GM21515 (cell line): Measurements from ENCODE around the gene ADPRHL1.
"Not testable (repeated sequence)": the region's sequence is repeated elsewhere in the genome, so short reads cannot be mapped to it uniquely, and the experiment has no call there.

Experiments used
- ATAC-seq: cut with Tn5 transposase; IDR thresholded peaks from one replicate; pipeline ENCODE4 v1.9.1; 2021; ENCODE audit not compliant: unreplicated experiment

The ADPRHL1 gene

GRCh38 chr13:113479179-113479578 is 25.9 kb upstream of the ADPRHL1 start:
- no peak for ATAC-seq

DNA sequence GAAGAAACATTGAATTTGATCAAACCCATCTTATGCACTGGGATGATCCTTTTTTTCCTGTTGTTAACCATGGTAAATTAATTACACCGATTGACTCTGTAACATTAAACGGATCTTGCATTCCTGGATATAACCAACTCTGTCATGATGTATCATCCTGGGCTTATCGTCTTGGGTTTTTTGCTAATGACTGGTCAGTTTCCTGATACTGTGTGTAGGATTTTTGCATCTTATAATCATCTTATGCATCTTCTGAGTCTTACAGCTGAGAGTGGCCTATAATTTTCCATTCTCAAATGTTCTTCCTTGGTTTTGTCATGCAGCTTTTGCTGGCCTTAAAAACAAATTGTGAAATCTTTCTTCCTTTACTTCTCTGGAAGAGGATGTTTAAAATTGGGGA is 24.4 kb upstream of the ADPRHL1 start:
- no peak for ATAC-seq

GRCh38 chr13:113476811-113477210 is 23.5 kb upstream of the ADPRHL1 start:
- ATAC-seq = no peak

DNA sequence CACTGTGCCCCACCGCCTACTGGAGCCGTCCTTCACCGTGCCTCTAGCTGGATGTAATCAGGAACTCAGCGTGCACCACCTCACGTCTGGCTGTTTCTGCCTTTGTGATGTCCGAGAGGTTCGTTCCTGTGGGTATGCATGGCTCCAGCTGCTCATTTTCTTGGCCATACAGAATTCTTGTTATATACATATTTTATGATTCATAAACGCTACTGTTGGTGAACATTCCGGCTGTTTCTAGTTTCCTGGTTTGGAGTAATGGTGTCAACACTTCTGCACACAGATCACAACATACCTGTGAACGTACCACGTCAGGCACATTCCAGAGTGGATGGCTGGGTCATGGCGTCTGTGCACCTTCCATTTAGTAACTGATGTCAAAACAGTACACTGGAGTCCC is 22.6 kb upstream of the ADPRHL1 start:
- no peak for ATAC-seq

DNA sequence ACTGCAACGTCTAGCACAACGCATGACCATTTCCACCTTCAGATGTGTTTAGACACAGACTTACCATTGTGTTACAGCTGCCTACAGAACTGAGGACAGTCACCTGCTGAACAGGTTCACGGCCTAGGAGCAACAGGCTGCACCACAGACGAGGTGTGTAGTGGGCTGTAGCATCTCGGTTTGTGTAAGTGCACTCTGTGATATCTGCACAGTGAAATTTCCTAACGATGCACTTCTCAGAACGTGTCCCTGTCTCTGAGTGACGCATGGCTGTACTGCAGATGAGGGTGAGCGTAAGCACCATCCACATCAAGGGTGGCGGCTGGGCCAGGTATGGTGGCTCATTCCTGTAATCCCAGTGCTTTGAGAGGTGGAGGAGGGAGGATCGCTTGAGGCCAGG is 22.0 kb upstream of the ADPRHL1 start:
- no peak for ATAC-seq

GRCh38 chr13:113474179-113474578 is 20.9 kb upstream of the ADPRHL1 start:
- ATAC-seq = no peak

DNA sequence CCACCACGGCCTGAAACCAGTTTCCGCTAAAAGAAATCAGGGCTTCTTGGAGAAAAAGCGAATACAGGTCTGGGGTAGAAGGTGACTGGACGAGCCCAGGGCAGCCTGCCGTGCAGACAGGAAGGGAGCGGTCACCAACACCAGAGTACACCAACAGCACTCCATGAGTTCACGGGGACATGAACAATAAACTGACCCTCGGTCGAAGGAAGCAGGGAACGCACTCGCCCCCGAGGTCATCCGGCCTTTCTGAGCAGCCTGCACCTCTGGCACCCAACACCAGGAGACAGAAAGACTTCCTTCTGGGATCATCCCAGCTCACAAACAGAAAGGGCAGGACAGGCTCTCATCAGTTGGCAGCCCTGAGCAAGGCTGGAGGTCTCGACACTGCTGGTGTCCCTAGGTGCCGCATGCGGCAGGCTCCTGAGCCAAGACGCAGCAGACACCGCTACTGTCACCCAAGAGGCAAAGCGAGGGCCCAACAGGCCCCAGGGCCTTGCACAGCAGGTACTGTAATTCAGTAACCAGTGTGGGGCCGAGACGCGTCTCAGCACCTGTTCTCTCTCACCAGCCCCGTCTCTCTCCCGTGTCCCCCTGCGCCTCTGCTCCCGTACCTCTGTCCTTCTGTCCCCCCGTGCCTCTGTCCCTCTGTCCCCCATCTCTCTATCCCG is 19.2 kb upstream of the ADPRHL1 start:
- no peak for ATAC-seq

DNA sequence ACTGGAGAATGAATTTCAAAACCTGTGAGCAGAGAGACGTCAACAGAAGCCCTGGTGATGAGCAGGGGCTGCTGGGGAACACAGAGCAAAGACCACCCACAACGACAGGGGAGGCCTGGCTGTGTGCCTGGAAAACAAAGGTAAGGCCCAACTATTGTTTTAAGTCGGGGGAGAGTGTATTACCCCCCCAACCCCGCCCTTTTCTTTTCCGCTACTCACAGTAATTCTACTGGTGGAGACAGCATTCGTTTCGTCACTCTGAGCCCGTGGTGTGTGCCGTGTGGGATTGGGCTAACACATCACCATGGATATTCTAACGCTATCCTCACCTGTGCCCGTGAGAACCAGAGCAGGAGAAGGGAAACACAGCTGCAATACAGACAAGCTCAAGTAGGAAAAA is 18.6 kb upstream of the ADPRHL1 start:
- no peak for ATAC-seq

DNA sequence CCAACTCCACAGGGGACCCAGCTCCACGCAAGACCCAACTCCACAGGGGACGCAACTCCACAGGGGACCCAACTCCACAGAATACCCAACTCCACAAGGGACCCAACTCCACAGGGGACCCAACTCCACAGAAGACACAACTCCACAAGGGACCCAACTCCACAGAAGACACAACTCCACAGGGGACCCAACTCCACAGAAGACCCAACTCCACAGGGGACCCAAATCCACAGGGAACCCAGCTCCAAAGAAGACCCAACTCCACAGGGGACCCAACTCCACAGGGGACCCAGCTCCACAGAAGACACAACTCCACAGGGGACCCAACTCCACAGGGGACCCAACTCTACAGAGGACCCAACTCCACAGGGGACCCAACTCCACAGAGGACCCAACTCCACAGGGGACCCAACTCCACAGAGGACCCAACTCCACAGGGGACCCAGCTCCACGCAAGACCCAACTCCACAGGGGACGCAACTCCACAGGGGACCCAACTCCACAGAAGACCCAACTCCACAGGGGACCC is 17.4 kb upstream of the ADPRHL1 start:
- not testable (repeated sequence) for ATAC-seq

- no peak for ATAC-seq
Observed at GRCh38 chr13:113470073-113470472, 16.8 kb upstream of the ADPRHL1 start.

DNA sequence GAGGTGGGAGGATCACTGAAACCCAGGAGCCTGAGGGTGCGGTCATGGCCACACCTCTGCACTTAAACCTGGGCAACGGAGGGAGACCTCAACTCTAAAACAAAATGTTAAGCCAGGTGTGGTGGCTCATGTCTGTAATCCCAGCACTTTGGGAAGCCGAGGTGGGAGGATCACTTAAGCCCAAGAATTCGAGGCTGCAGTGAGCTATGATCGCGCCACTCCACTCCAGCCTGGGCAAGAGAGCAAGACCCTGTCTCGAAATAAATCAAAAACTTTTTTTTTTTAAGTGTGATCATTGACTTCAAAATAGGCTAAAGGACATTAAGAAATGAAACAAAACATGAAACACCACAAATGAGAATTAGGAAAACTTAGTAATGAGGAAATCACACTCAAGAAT is 16.3 kb upstream of the ADPRHL1 start:
- ATAC-seq = no peak

DNA sequence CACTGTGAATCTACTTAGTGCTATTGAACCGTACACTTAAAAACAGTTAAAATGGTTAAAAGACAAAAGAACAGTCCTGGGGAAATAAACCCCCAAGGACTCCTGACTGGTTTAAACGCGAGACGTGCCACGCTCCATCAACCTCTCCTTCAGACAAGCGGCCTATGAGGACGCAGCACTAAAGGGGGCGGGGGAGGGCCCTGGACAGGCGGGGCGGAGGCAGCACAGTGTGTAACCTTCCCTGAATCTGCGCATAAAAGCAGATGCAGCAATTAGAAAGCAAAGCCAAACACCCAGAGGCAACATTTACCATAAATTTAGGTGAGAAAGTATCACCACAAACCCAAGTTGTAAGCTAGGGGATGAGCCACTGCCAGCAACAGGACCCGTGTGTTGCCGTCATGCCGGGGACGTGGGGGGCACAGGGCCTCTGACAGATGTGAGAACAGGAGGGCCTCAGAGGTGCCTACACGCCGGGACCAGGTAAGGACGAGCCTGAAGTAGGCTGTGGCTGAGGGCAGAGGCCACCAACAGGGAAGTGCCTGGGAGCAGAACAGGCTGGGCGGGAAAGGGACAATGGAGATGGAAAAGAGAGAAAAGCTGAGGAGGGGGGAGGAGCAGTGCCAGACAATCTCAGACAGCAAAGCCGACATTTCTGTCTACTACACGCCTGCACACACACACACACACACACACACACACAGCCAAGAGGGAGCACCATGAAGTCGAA is 15.3 kb upstream of the ADPRHL1 start:
- no peak for ATAC-seq

DNA sequence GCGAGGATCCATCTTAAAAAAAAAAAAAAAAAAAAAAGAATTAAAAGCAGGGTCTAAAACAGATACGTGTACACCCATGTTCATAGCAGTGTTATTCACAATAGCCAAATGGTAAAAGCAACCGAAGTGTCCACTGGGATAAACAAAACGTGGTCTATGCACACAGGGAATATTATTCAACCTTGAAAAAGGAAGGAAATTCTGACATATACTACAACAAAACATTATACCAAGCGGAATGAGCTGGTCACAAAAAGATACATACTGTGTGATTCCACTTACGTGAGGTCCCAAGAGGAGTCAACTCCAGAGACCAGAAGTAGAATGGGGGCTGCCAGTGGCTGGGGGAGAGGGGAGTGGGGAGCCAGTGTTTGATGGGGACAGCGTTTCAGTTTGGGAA is 14.7 kb upstream of the ADPRHL1 start:
- no peak for ATAC-seq

- no peak for ATAC-seq
Observed at GRCh38 chr13:113466383-113466782, 13.1 kb upstream of the ADPRHL1 start.

- ATAC-seq = no peak
Observed at GRCh38 chr13:113465300-113465699, 12.0 kb upstream of the ADPRHL1 start.

DNA sequence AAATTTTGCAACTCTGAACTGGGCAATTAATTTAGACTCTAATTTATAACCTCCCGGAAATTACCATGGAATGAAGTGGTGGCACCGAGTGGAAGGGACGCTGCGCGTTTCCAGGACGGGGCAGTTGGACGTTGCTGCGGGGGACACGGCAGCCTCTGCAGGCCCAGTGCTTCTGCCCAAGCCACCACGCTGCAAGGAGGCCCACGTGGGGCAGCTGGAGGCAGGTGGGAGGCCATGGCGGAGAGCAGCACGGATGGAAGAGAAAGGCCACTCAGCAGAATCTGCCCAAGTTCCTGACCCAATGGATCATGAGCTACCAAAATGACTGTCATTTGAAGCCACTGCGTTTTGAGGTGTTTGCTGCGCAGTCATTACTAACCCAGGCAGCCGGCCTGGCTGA is 11.2 kb upstream of the ADPRHL1 start:
- no peak for ATAC-seq

DNA sequence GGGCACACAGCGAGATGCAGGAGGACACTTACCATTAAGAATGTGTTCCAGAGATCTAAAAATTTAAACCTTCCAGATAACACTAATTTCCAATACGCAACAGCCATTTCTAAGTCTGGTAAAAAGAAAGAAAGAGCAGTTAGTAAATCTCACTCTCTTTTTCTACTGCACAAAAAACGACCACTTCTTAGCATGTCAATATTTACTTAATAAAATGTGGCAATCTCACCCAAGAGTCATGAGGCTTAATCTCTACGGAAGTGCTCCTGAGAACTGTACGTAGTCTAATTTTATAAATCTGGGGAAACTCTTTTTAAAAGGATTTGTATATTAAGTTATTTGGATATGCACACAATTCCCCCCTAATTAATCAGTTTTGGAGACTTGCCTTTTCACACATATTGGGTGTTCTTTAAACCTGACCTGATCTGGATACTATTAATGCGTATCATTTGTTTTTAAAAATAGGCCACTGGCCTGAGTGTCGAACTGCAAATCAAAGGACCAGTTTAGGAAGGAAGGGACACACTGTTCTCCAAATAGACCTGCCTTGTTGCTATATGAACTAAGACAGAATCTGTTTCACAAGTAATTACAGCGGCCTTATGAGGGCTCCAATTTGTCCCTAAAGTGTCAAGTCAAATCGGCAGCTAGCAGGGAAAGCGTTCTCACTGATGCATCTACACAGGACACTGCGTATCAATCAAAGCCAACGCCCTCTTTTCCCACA is 7.9 kb upstream of the ADPRHL1 start:
- no peak for ATAC-seq

GRCh38 chr13:113460599-113460998 is 7.3 kb upstream of the ADPRHL1 start:
- ATAC-seq = no peak

DNA sequence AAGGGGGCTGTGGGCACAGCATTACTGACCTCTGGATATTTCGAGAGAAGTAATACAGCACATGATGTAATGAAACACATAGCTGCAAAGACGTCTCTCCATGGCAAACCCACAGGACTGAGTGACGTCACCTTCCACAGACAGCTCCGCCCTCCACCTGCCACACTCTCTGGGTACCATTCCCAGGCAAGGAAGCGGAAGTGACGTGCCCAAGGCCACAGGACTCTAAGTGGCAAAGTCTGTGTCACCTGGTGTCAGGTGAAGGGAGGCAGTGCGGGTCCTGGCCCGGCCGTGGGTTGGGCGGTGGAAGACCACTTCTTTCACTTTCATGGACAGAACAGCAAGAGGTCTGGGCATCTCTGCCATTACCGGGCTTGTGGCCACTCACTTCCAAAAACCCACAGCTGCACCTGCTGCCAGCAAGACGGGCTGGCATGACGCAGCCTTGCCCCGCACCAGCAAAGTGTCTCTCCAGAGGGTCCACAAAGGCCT is 6.8 kb upstream of the ADPRHL1 start:
- no peak for ATAC-seq

GRCh38 chr13:113458253-113459065 is 5.2 kb upstream of the ADPRHL1 start:
- no peak for ATAC-seq

DNA sequence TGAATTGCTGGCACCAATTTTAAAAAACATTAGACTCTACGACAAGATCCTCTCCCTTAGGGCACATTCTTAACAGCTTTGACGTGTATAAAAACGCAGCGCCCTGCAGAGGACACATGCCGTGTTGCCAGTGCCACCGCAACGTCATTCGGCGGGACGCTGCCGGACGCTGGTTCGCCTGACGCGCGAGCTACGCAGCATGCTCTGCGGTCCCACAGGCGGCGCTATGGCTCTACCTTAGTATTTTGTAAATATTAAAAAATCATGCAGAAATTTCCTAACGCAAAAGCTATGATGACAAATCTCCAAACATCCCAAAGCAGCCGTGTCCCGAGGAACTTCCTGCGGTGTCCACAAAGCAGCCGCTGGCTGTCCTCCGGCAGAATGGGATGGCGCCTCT is 4.2 kb upstream of the ADPRHL1 start:
- ATAC-seq = no peak
